K562 (cell line): ENCODE data around the gene MCU. TPM values are rescaled to one million over a fixed set of nuclear protein-coding genes. Genes with fewer than 3 reads are reported as not detected.

ENCODE experiments used
- ATAC-seq: fragments of 200-7000 bp; cut with Tn5 transposase; 3 replicates; pipeline ENCODE4 v1.9.1; 2020; ENCODE audit warnings: moderate library complexity
- BruUV-seq: library from RNA; stranded (reverse); fragments of 400-500 nt; replicated peaks from 2 replicates; lab custom pipeline; 2021; lab: Mats Ljungman, UMichigan
- CTCF ChIA-PET: fragments of 300-600 bp; formaldehyde crosslinking; extraction: SDS; loops from one replicate; lab custom pipeline; 2021; ENCODE audit warnings: low intra/inter-chr PET ratio; lab: Yijun Ruan, JAX
- POLR2A ChIA-PET: fragments of 300-600, 350-650 bp; sonication (Branson Sonifier 250); formaldehyde crosslinking; extraction: SDS; loops from one replicate; lab custom pipeline; 2021; ENCODE audit warnings: antibody characterized with exemption, inconsistent platforms; lab: Yijun Ruan, JAX
- DNase-seq, 4 experiments: peaks; one replicate each; pipeline versions ENCODE4 v3.0.0 to v3.0.0-alpha.2; 2011 to 2018; ENCODE audit warnings: low spot score in 3 of 4, mixed read lengths in 3 of 4; ENCODE audit errors: extremely low read depth in 1 of 4
- FAIRE-seq: peaks from 2 replicates; lab custom pipeline; 2011; peaks lifted over from hg19 to GRCh38; lab: Jason Lieb, UNC
- H2AFZ ChIP-seq: 2 replicates; pipeline ENCODE4 v1.6.0; 2011; ENCODE audit warnings: low read depth, low read length, control low read depth, inconsistent platforms
- H3K27ac ChIP-seq: fragments of 200-600 bp; 3 replicates; pipeline ENCODE4 v1.8.0; 2011; ENCODE audit warnings: low read depth, mild to moderate bottlenecking, control low read depth, inconsistent platforms, low read length, moderate library complexity, mixed read lengths; ENCODE audit errors: extremely low read depth
- H3K27me3 ChIP-seq, 2 experiments: fragments of 300-600 bp in 1 of 2; 2 replicates in 1 of 2; 3 replicates in 1 of 2; pipeline versions ENCODE4 v1.6.0 to v1.8.0; 2011; ENCODE audit warnings: inconsistent platforms in 2 of 2, low read length in 2 of 2, mild to moderate bottlenecking in 1 of 2, mixed read lengths in 1 of 2, moderate library complexity in 1 of 2; ENCODE audit not compliant: control insufficient read depth in 2 of 2, insufficient read depth in 2 of 2
- H3K36me3 ChIP-seq: fragments of 300-600 bp; 3 replicates; pipeline ENCODE4 v1.8.0; 2011; ENCODE audit warnings: mild to moderate bottlenecking, low read length, inconsistent platforms; ENCODE audit not compliant: control insufficient read depth, insufficient read depth
- H3K4me1 ChIP-seq, 2 experiments: fragments of 200-600 bp in 1 of 2; replicated peaks in 1 of 2; 2 replicates in 1 of 2; 3 replicates in 1 of 2; pipeline versions ENCODE4 v1.5.1 to v1.8.0; 2011; ENCODE audit warnings: inconsistent platforms in 2 of 2, low read length in 2 of 2, mild to moderate bottlenecking in 1 of 2, mixed read lengths in 1 of 2, moderate library complexity in 1 of 2; ENCODE audit not compliant: control insufficient read depth in 2 of 2, insufficient read depth in 2 of 2
- H3K4me2 ChIP-seq: 2 replicates; pipeline ENCODE4 v1.6.1; 2011; ENCODE audit warnings: low read length, control low read depth, inconsistent platforms, mixed read lengths; ENCODE audit not compliant: insufficient read depth
- H3K4me3 ChIP-seq: fragments of 200-600 bp; sonication (generic), shearing (Covaris generic); 2 replicates; pipeline ENCODE4 v1.5.1; 2016; ENCODE audit warnings: control low read depth, inconsistent platforms
- H3K79me2 ChIP-seq: fragments of 200-600 bp; 3 replicates; pipeline ENCODE4 v1.8.0; 2011; ENCODE audit warnings: low read length, inconsistent platforms; ENCODE audit not compliant: control insufficient read depth, insufficient read depth
- H3K9ac ChIP-seq, 2 experiments: 2 replicates each; pipeline versions ENCODE4 v1.6.0 to v1.6.1; 2011; ENCODE audit warnings: low read depth in 2 of 2, low read length in 2 of 2, control low read depth in 1 of 2, inconsistent platforms in 1 of 2, mild to moderate bottlenecking in 1 of 2, mixed read lengths in 1 of 2; ENCODE audit not compliant: insufficient read depth in 1 of 2
- H3K9me1 ChIP-seq: one replicate; pipeline ENCODE4 v1.6.0; 2011; ENCODE audit warnings: inconsistent platforms, mild to moderate bottlenecking, low read length, moderate library complexity; ENCODE audit not compliant: control insufficient read depth, insufficient read depth
- H3K9me3 ChIP-seq: replicated peaks from 2 replicates; pipeline ENCODE4 v1.5.1; 2011; ENCODE audit warnings: low read depth, low read length, inconsistent platforms; ENCODE audit not compliant: control insufficient read depth, insufficient read depth
- H4K20me1 ChIP-seq: replicated peaks from 2 replicates; pipeline ENCODE4 v1.6.1; 2011; ENCODE audit warnings: low read length, inconsistent platforms, mixed read lengths; ENCODE audit not compliant: control insufficient read depth, insufficient read depth
- CLOCK ChIP-seq: fragments of 250-450 bp; sonication (Bioruptor Pico); IDR thresholded peaks from 2 replicates; pipeline ENCODE4 v1.4.0; 2020; ENCODE audit warnings: mild to moderate bottlenecking, moderate library complexity, borderline replicate concordance
- GTF3C2 ChIP-seq: IDR thresholded peaks from 3 replicates; pipeline ENCODE4 v1.6.1; 2011; ENCODE audit warnings: borderline replicate concordance, mild to moderate bottlenecking, moderate library complexity; ENCODE audit not compliant: insufficient read length; ENCODE audit errors: extremely low read depth
- NCOR1 ChIP-seq: fragments of 450-650 bp; IDR thresholded peaks from 2 replicates; pipeline ENCODE4 v1.6.1; 2016; ENCODE audit warnings: mild to moderate bottlenecking, moderate library complexity
- NFIX ChIP-seq: fragments of 250-450 bp; sonication (Bioruptor Pico); IDR thresholded peaks from 2 replicates; pipeline ENCODE4 v1.4.0; 2020; ENCODE audit warnings: low read depth, mild to moderate bottlenecking, moderate library complexity
- SNAPC5 ChIP-seq: fragments of 250-450 bp; sonication (Bioruptor Pico); IDR thresholded peaks from 2 replicates; pipeline ENCODE4 v1.8.0; 2021; ENCODE audit warnings: moderate library complexity, mild to moderate bottlenecking, inconsistent platforms
- TAF7 ChIP-seq: fragments of 450-650 bp; IDR thresholded peaks from 2 replicates; pipeline ENCODE4 v1.6.1; 2016; ENCODE audit warnings: missing genetic modification characterization, missing compliant biosample characterization
- TAF9B ChIP-seq: fragments of 450-650 bp; IDR thresholded peaks from 2 replicates; pipeline ENCODE4 v1.6.1; 2018; ENCODE audit warnings: mild to moderate bottlenecking; ENCODE audit not compliant: partially characterized antibody
- ZMIZ1 ChIP-seq, 2 experiments: fragments of 150-350 bp in 1 of 2; IDR thresholded peaks; 2 replicates each; pipeline ENCODE4 v1.6.1; 2012 to 2016; ENCODE audit warnings: low read depth in 2 of 2, low read length in 2 of 2, mild to moderate bottlenecking in 1 of 2, moderate library complexity in 1 of 2
- ZNF197 ChIP-seq: fragments of 200-800 bp; sonication (Bioruptor generic); IDR thresholded peaks from 2 replicates; pipeline ENCODE4 v1.6.1; 2016; ENCODE audit warnings: low read depth, missing genetic modification characterization, missing compliant biosample characterization
- ZNF561 ChIP-seq: fragments of 450-650 bp; formaldehyde crosslinking; conservative IDR thresholded peaks from 2 replicates; pipeline ENCODE4 v1.4.0; 2020; ENCODE audit warnings: mild to moderate bottlenecking, moderate library complexity
- WGBS: fragments of 100-300 bp; shearing (Covaris generic); methylation state at CpG from one replicate; pipeline ENCODE4 v1.1.6; 2016; ENCODE audit warnings: low coverage, mixed read lengths; ENCODE audit not compliant: insufficient coverage; ENCODE audit errors: missing lambda C conversion rate; 5-methylcytosine and 5-hydroxymethylcytosine counted together
- in situ Hi-C: fragments of 300-500 bp; cut with MboI; formaldehyde crosslinking; loops from 4 replicates; pipeline ENCODE4 v1.15.0; 2018; ENCODE audit warnings: inconsistent platforms, mixed read lengths
- intact Hi-C: fragments of 100-400 bp; cut with micrococcal nuclease; formaldehyde crosslinking; loops from 2 replicates; pipeline ENCODE4 v1.14.2; 2022
- polyA plus RNA-seq, 8 experiments: library from polyadenylated mRNA; depleted of rRNA in 4 of 8; stranded (reverse) in 5 of 8; unstranded in 3 of 8; fragments of >200 nt; fragmentation: Nextera tagmentation in 2 of 8; fragmentation: Illumina TruSeq in 1 of 8; extraction: Ambion mirVana in 2 of 8; extraction: Trizol in 1 of 8; gene quantifications; 2 replicates each; pipeline versions ENCODE4 v1.2.1 to v1.2.3, GENCODE V29; 2011 to 2014; ENCODE audit warnings: inconsistent platforms in 1 of 8, missing spikeins in 1 of 8
- total RNA-seq, 7 experiments: library from RNA; depleted of rRNA in 6 of 7; stranded (reverse); fragments of >200 nt in 6 of 7; fragmentation: Illumina TruSeq in 2 of 7; extraction: Trizol in 2 of 7; gene quantifications; 2 replicates each; pipeline versions ENCODE4 v1.2.1 to v1.2.3, GENCODE V29; 2011 to 2021; ENCODE audit warnings: low replicate concordance in 1 of 7

MCU gene
- total and polyA plus RNA-seq, 9 of the 15 experiments (the other 6 are each of a cell fraction or from before 2014, with no cell fraction given): 8.2 to 88.8 (median 21.3) TPM

- Histone ChIP-seq H3K27ac (peak overlapping the region; percentile 9; the same call in 1 of the 3 replicates), H3K4me2 (no peak overlapping the region; the same call in 1 of the 2 replicates), H2AFZ (peak overlapping the region; percentile 35; the same call in 1 of the 2 replicates), H3K27me3 (no peaks in the 10 kb centered on the region), H3K9me1 (no peaks in the 10 kb centered on the region), H3K36me3 (no peaks in the 10 kb centered on the region), H3K9ac (no peak overlapping the region), H3K4me1 (peaks cover 28 to 41% of the 10 kb centered on the region in 2 experiments), H3K79me2 (peaks cover 23% of the 10 kb centered on the region), H4K20me1 (peaks cover 7% of the 10 kb centered on the region), H3K9me3 (no peaks in the 10 kb centered on the region), H3K4me3 (no peak overlapping the region)
- BruUV-seq: no TSS peak
- ChIA-PET CTCF (no interaction called here), POLR2A (interaction anchor here (0.6 to 2.9 kb wide), 7 partner anchors 10 to 74 kb away, joined by 3 to 16 read pairs (median 4); no protein-coding TSS in a partner anchor)
- 0% methylated on average over 1 of the region's 1 CpG for WGBS
- no peak for FAIRE-seq
- peak in 2 of 4 experiments; percentile 26 to 55 for DNase-seq
- intact Hi-C loops: loop anchor here (5.0 to 10.0 kb wide), 4 partner anchors 62 to 375 kb away; partner anchors contain the start of gene MICU1
- no peak for ATAC-seq
- in situ Hi-C loops: no loop called here
- no peak for TF ChIP-seq ZMIZ1 (IDR thresholded peaks at IDR 0.05; ENCODE audit: low read depth in 2 of 2, low read length in 2 of 2)
- TF ChIP-seq NCOR1: peak; percentile 63; the same call in 1 of the 2 replicates
- TF ChIP-seq NFIX: no peak
- no peak for TF ChIP-seq SNAPC5 (CRISPR knock-in tag)
- no peak for TF ChIP-seq ZNF197
- no peak for TF ChIP-seq TAF9B
- TF ChIP-seq CLOCK (CRISPR knock-in tag): no peak
- no peak for TF ChIP-seq TAF7
- no peak for TF ChIP-seq GTF3C2
- no peak for TF ChIP-seq ZNF561
Measured at GRCh38 chr10:72689660-72690059, 2.3 kb upstream of the MCU start.
